ENCODE measurements around the gene PRMT6.
"Not testable (repeated sequence)": the region's sequence is repeated elsewhere in the genome, so short reads cannot be mapped to it uniquely, and the experiment has no call there.

PRMT6 gene

GRCh38 chr1:107093395-107093794 is 36.9 kb downstream of the PRMT6 start:
- DNase-seq (ENCODE audit: low read depth in 3 of 3), result not testable (repeated sequence)

- no peak for DNase-seq (ENCODE audit: low read depth in 3 of 3)
These were observed 39.2 kb downstream of the PRMT6 start for GRCh38 chr1:107095647-107096046.

- no peak for DNase-seq (ENCODE audit: low read depth in 3 of 3)
These were observed 40.2 kb downstream of the PRMT6 start for GRCh38 chr1:107096690-107097089.

- no peak for DNase-seq (ENCODE audit: low read depth in 3 of 3)
These were observed 42.5 kb downstream of the PRMT6 start for GRCh38 chr1:107098961-107099360.

- DNase-seq (ENCODE audit: low read depth in 3 of 3), result no peak
These were observed 44.0 kb downstream of the PRMT6 start for GRCh38 chr1:107100331-107100984.

GRCh38 chr1:107105914-107106313 is 49.4 kb downstream of the PRMT6 start:
- DNase-seq (ENCODE audit: low read depth in 3 of 3), result no peak
